HG02588 (cell line): Measurements from ENCODE around the gene HOMER1.

Source experiments
- ATAC-seq: cut with Tn5 transposase; IDR thresholded peaks from one replicate; pipeline ENCODE4 v1.9.1; 2021; ENCODE audit warnings: mild to moderate bottlenecking, moderate library complexity; ENCODE audit not compliant: unreplicated experiment

Gene HOMER1

GRCh38 chr5:79330071-79330470 is 183.9 kb downstream of the HOMER1 start:
- ATAC-seq: no peak

DNA sequence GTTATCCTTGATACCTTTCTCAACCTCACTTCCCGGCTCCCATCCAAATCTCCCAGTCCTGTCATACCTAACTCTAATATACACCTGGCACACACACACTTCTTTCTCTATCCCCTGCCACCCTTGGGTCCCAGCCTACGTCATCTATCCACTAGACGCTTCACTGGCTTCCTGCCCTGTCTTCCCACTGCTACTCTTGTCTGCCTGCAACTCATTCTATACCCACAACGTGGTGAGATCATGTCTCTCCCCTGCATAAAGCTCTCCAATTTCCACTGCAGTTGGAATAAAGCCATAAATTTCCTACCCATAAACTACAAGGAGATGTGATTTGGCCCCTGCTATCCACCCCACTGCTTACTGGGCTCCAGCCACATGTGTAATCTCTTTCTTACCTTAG is 184.5 kb downstream of the HOMER1 start:
- ATAC-seq: no peak
